Stimulated activated CD8-positive, alpha-beta memory T cell treated with anti-CD3 and anti-CD28 coated beads, Interleukin-12 subunit alpha, Interleukin-12 subunit beta, amount 100 ng/mL, for 1 hour (primary cell): Measurements from ENCODE around the gene SBK2.
"Not testable (repeated sequence)": the region's sequence is repeated elsewhere in the genome, so short reads cannot be mapped to it uniquely, and the experiment has no call there.

Source experiments
- DNase-seq: peaks from one replicate; pipeline ENCODE4 v3.0.0-alpha.2; 2020; ENCODE audit warnings: low read depth

The SBK2 gene

GRCh38 chr19:55500368-55500952 lies 36.5 kb downstream of the SBK2 start:
- no peak for DNase-seq

- no peak for DNase-seq
These were observed 38.6 kb downstream of the SBK2 start for GRCh38 chr19:55498246-55498840.

GRCh38 chr19:55497763-55498162 lies 39.2 kb downstream of the SBK2 start:
- DNase-seq, result no peak

- DNase-seq, result not testable (repeated sequence)
These were observed 40.1 kb downstream of the SBK2 start for GRCh38 chr19:55496820-55497219.

GRCh38 chr19:55495646-55496349 lies 41.1 kb downstream of the SBK2 start:
- no peak for DNase-seq

GRCh38 chr19:55494172-55494761 lies 42.7 kb downstream of the SBK2 start:
- DNase-seq, result no peak

- no peak for DNase-seq
These were observed 43.2 kb downstream of the SBK2 start for GRCh38 chr19:55493645-55494171.

GRCh38 chr19:55493052-55493644 lies 43.8 kb downstream of the SBK2 start:
- DNase-seq, result no peak

- no peak for DNase-seq
These were observed 44.5 kb downstream of the SBK2 start for GRCh38 chr19:55492362-55492944.

- DNase-seq, result no peak
These were observed 45.2 kb downstream of the SBK2 start for GRCh38 chr19:55491546-55492360.

GRCh38 chr19:55490478-55491432 lies 46.2 kb downstream of the SBK2 start:
- no peak for DNase-seq

- DNase-seq, result no peak
These were observed 47.0 kb downstream of the SBK2 start for GRCh38 chr19:55489711-55490477.

GRCh38 chr19:55488986-55489710 lies 47.8 kb downstream of the SBK2 start:
- DNase-seq, result no peak

- DNase-seq, result no peak
These were observed 48.8 kb downstream of the SBK2 start, which contains the start of gene SSC5D for GRCh38 chr19:55487924-55488687. SSC5D (plus strand) TSS chr19:55488436; CDS start chr19:55488590, 154 bp downstream.

GRCh38 chr19:55486971-55487923 lies 49.7 kb downstream of the SBK2 start:
- peak; percentile 24 for DNase-seq
